IMR-90 (cell line): ENCODE results near the gene NUCB2. TPM values are rescaled to one million over a fixed set of nuclear protein-coding genes. Genes with fewer than 3 reads are reported as not detected.
A peak's percentile ranks its signal among the peaks of the same experiment; 100 is the strongest.

Experiments
- ATAC-seq: fragments of 200-7000 bp; cut with Tn5 transposase; 2 replicates; pipeline ENCODE4 v1.9.1; 2020; ENCODE audit warnings: low read depth, mild to moderate bottlenecking, moderate library complexity
- BruUV-seq: library from RNA; stranded (reverse); fragments of 400-500 nt; replicated peaks from 2 replicates; lab custom pipeline; 2021; lab: Mats Ljungman, UMichigan
- CTCF ChIA-PET: fragments of 300-600 bp; formaldehyde crosslinking; extraction: SDS; loops from one replicate; lab custom pipeline; 2021; ENCODE audit warnings: antibody characterized with exemption; lab: Yijun Ruan, JAX
- POLR2A ChIA-PET: fragments of 300-600 bp; sonication (Branson Sonifier 250); formaldehyde crosslinking; loops from one replicate; lab custom pipeline; 2022; ENCODE audit warnings: antibody characterized with exemption; ENCODE audit not compliant: unreplicated experiment; lab: Charles Lee
- DNase-seq: peaks from one replicate; pipeline ENCODE4 v3.0.0; 2013
- H2AFZ ChIP-seq: replicated peaks from 2 replicates; pipeline ENCODE3; 2013; ENCODE audit warnings: low read length, mild to moderate bottlenecking; ENCODE audit not compliant: poor library complexity
- H2AK5ac ChIP-seq: 2 replicates; pipeline ENCODE4 v1.6.1; 2013; ENCODE audit warnings: low read depth, low read length, inconsistent platforms
- H2AK9ac ChIP-seq: replicated peaks from 2 replicates; pipeline ENCODE3; 2013; ENCODE audit warnings: mild to moderate bottlenecking, low read depth, low read length, moderate library complexity; ENCODE audit not compliant: poor library complexity
- H2BK120ac ChIP-seq: 2 replicates; pipeline ENCODE4 v1.6.1; 2013; ENCODE audit warnings: low read depth, low read length, inconsistent platforms
- H2BK15ac ChIP-seq: 3 replicates; pipeline ENCODE4 v1.6.1; 2013; ENCODE audit warnings: low read depth, low read length, inconsistent platforms
- H2BK20ac ChIP-seq: 2 replicates; pipeline ENCODE4 v1.6.1; 2013; ENCODE audit warnings: low read depth, mild to moderate bottlenecking, inconsistent platforms, low read length, moderate library complexity
- H2BK5ac ChIP-seq: 2 replicates; pipeline ENCODE4 v1.6.1; 2013; ENCODE audit warnings: mild to moderate bottlenecking, low read depth, low read length, inconsistent platforms; ENCODE audit not compliant: poor library complexity, severe bottlenecking
- H3K14ac ChIP-seq: replicated peaks from 2 replicates; pipeline ENCODE4 v1.6.1; 2013; ENCODE audit warnings: low read depth, low read length, inconsistent platforms
- H3K18ac ChIP-seq: 2 replicates; pipeline ENCODE4 v1.6.1; 2013; ENCODE audit warnings: low read depth, low read length, control low read depth
- H3K23ac ChIP-seq: 2 replicates; pipeline ENCODE4 v1.6.1; 2013; ENCODE audit warnings: low read depth, low read length, inconsistent platforms
- H3K27ac ChIP-seq: 2 replicates; pipeline ENCODE4 v1.5.1; 2013; ENCODE audit warnings: mild to moderate bottlenecking, control low read depth, low read length; ENCODE audit not compliant: insufficient read depth
- H3K27me3 ChIP-seq: 2 replicates; pipeline ENCODE4 v1.6.1; 2013; ENCODE audit warnings: low read length; ENCODE audit not compliant: control insufficient read depth, insufficient read depth
- H3K36me3 ChIP-seq: 2 replicates; pipeline ENCODE4 v1.6.1; 2013; ENCODE audit warnings: low read length, mixed read lengths; ENCODE audit not compliant: control insufficient read depth, insufficient read depth
- H3K4ac ChIP-seq: 2 replicates; pipeline ENCODE4 v1.6.1; 2013; ENCODE audit warnings: low read depth, low read length, inconsistent platforms
- H3K4me1 ChIP-seq: 2 replicates; pipeline ENCODE4 v1.6.1; 2013; ENCODE audit warnings: low read length, mixed read lengths; ENCODE audit not compliant: control insufficient read depth, insufficient read depth
- H3K4me2 ChIP-seq: 2 replicates; pipeline ENCODE4 v1.6.1; 2013; ENCODE audit warnings: low read depth, mild to moderate bottlenecking, control low read depth, low read length, moderate library complexity
- H3K4me3 ChIP-seq: 2 replicates; pipeline ENCODE4 v1.5.1; 2013; ENCODE audit warnings: low read depth, mild to moderate bottlenecking, control low read depth, low read length, moderate library complexity; ENCODE audit not compliant: insufficient read depth
- H3K56ac ChIP-seq: 2 replicates; pipeline ENCODE4 v1.6.1; 2013; ENCODE audit warnings: low read length, inconsistent platforms; ENCODE audit not compliant: insufficient read depth; ENCODE audit errors: extremely low read depth
- H3K79me1 ChIP-seq, 2 experiments: 2 replicates each; pipeline ENCODE4 v1.6.1; 2013; ENCODE audit warnings: low read length in 2 of 2, inconsistent platforms in 1 of 2, low read depth in 1 of 2
- H3K9ac ChIP-seq: 2 replicates; pipeline ENCODE4 v1.6.1; 2013; ENCODE audit warnings: low read depth, low read length, control low read depth
- H3K9me1 ChIP-seq: 2 replicates; pipeline ENCODE4 v1.6.1; 2013; ENCODE audit warnings: low read length, inconsistent platforms; ENCODE audit not compliant: insufficient read depth
- H3K9me3 ChIP-seq: 2 replicates; pipeline ENCODE4 v1.6.1; 2013; ENCODE audit warnings: low read length; ENCODE audit not compliant: control insufficient read depth, insufficient read depth
- H4K20me1 ChIP-seq: 2 replicates; pipeline ENCODE4 v1.6.1; 2013; ENCODE audit warnings: low read length, inconsistent platforms; ENCODE audit not compliant: insufficient read depth
- H4K5ac ChIP-seq: 2 replicates; pipeline ENCODE4 v1.6.1; 2013; ENCODE audit warnings: mild to moderate bottlenecking, low read depth, low read length, control low read depth
- H4K8ac ChIP-seq, 2 experiments: 2 replicates each; pipeline ENCODE4 v1.6.1; 2013; ENCODE audit warnings: low read depth in 2 of 2, low read length in 2 of 2, control low read depth in 1 of 2, inconsistent platforms in 1 of 2
- H4K91ac ChIP-seq: 2 replicates; pipeline ENCODE4 v1.6.1; 2013; ENCODE audit warnings: low read depth, low read length, inconsistent platforms; ENCODE audit not compliant: insufficient read depth
- BHLHE40 ChIP-seq: fragments of 150-350 bp; IDR thresholded peaks from 2 replicates; pipeline ENCODE4 v1.6.1; 2016; ENCODE audit warnings: mild to moderate bottlenecking, low read depth, low read length
- CEBPB ChIP-seq: IDR thresholded peaks from 2 replicates; pipeline ENCODE4 v1.6.1; 2012; ENCODE audit warnings: low read depth, low read length, improper control_type of control experiment
- CHD1 ChIP-seq: IDR thresholded peaks from 2 replicates; pipeline ENCODE4 v1.6.1; 2012; ENCODE audit warnings: low read depth, low read length, improper control_type of control experiment
- ELK1 ChIP-seq: fragments of 150-350 bp; IDR thresholded peaks from 2 replicates; pipeline ENCODE4 v1.6.1; 2016; ENCODE audit warnings: low read depth, mild to moderate bottlenecking, low read length, moderate library complexity, borderline replicate concordance
- FOS ChIP-seq: fragments of 150-350 bp; IDR thresholded peaks from 2 replicates; pipeline ENCODE4 v1.6.1; 2016; ENCODE audit warnings: low read depth, low read length
- MAFK ChIP-seq: IDR thresholded peaks from 2 replicates; pipeline ENCODE4 v1.6.1; 2012; ENCODE audit warnings: low read depth, low read length, improper control_type of control experiment
- MAZ ChIP-seq: IDR thresholded peaks from 2 replicates; pipeline ENCODE4 v1.6.1; 2012; ENCODE audit warnings: low read depth, mild to moderate bottlenecking, low read length, improper control_type of control experiment, moderate library complexity, borderline replicate concordance
- MXI1 ChIP-seq: IDR thresholded peaks from 2 replicates; pipeline ENCODE4 v1.6.1; 2012; ENCODE audit warnings: low read depth, mild to moderate bottlenecking, low read length, moderate library complexity, borderline replicate concordance
- NFE2L2 ChIP-seq: fragments of 150-350 bp; IDR thresholded peaks from 2 replicates; pipeline ENCODE4 v1.6.1; 2016; ENCODE audit warnings: low read depth, mild to moderate bottlenecking, low read length
- POLR2A ChIP-seq: IDR thresholded peaks from 2 replicates; pipeline ENCODE4 v1.6.1; 2012; ENCODE audit warnings: mild to moderate bottlenecking, low read depth, low read length
- RAD21 ChIP-seq: IDR thresholded peaks from 2 replicates; pipeline ENCODE4 v1.6.1; 2012; ENCODE audit warnings: low read length, improper control_type of control experiment
- RCOR1 ChIP-seq: IDR thresholded peaks from 2 replicates; pipeline ENCODE4 v1.6.1; 2012; ENCODE audit warnings: mild to moderate bottlenecking, low read length, improper control_type of control experiment; ENCODE audit not compliant: insufficient replicate concordance
- RFX5 ChIP-seq: IDR thresholded peaks from 2 replicates; pipeline ENCODE4 v1.8.0; 2012; ENCODE audit warnings: low read depth, mild to moderate bottlenecking, low read length, moderate library complexity
- SMC3 ChIP-seq: fragments of 150-350 bp; IDR thresholded peaks from 2 replicates; pipeline ENCODE4 v1.6.1; 2016; ENCODE audit warnings: low read depth, mild to moderate bottlenecking, antibody characterized with exemption, low read length, moderate library complexity
- WGBS, 2 experiments: methylation state at CpG; one replicate each; pipeline versions ENCODE4 v1.1.5 to v1.1.7; 2013; ENCODE audit warnings: missing lambda C conversion rate in 2 of 2; ENCODE audit not compliant: insufficient read length in 1 of 2; ENCODE audit errors: extremely low coverage in 2 of 2; 5-methylcytosine and 5-hydroxymethylcytosine counted together
- dilution Hi-C: fragments of 300-500 bp; cut with HindIII; formaldehyde crosslinking; loops from one replicate; pipeline ENCODE4 v1.14.3; 2018; ENCODE audit warnings: low sequenced_read_pairs; ENCODE audit not compliant: unreplicated experiment
- in situ Hi-C: fragments of 300-500 bp; cut with MboI; formaldehyde crosslinking; loops from 3 replicates; pipeline ENCODE4 v1.14.3; 2019; ENCODE audit warnings: low sequenced_read_pairs, inconsistent platforms, mixed read lengths
- intact Hi-C: fragments of 100-400 bp; cut with micrococcal nuclease; formaldehyde crosslinking; loops from 2 replicates; pipeline ENCODE4 v1.10.0; 2022
- polyA plus RNA-seq, 3 experiments: library from polyadenylated mRNA; depleted of rRNA; stranded (reverse); fragments of >200 nt; gene quantifications; 2 replicates each; pipeline ENCODE4 v1.2.3, GENCODE V29; 2012; ENCODE audit warnings: low replicate concordance in 1 of 3
- total RNA-seq: library from RNA; depleted of rRNA; stranded (reverse); fragments of >200 nt; gene quantifications from 2 replicates; pipeline ENCODE4 v1.2.3, GENCODE V29; 2012
- TF ChIP-seq, protein P1 (sequence below): conservative IDR thresholded peaks from 2 replicates; pipeline ENCODE4 v1.5.1; 2012; ENCODE audit warnings: mild to moderate bottlenecking, low read depth, low read length, improper control_type of control experiment
- TF ChIP-seq, protein P2 (sequence below): fragments of 150-350 bp; IDR thresholded peaks from 2 replicates; pipeline ENCODE4 v1.6.1; 2017; ENCODE audit warnings: mild to moderate bottlenecking, antibody characterized with exemption, low read length, low read depth

Gene NUCB2
- total and polyA plus RNA-seq, 2 of the 4 experiments (the other 2 are of a cell fraction): 52.7 to 55.4 TPM

GRCh38 chr11:17280494-17281127, 4.1 kb downstream of the NUCB2 start:
- CTCF ChIA-PET: no interaction called here
- Histone ChIP-seq H2AFZ (no peak overlapping the region), H3K56ac (no peak overlapping the region), H3K23ac (peak overlapping the region; percentile 2; the same call in 1 of the 2 replicates), H2BK20ac (no peak overlapping the region), H3K36me3 (no peaks in the 10 kb centered on the region), H3K9ac (no peak overlapping the region), H3K4ac (no peak overlapping the region), H4K8ac (peak overlapping the region in 1 of 2 experiments; percentile 55; a peak in 2 of 4 replicates), H3K9me1 (no peaks in the 10 kb centered on the region), H3K79me1 (peaks cover 16 to 28% of the 10 kb centered on the region in 2 experiments), H2BK120ac (no peak overlapping the region), H3K27me3 (no peaks in the 10 kb centered on the region), H2BK15ac (no peak overlapping the region), H3K18ac (no peak overlapping the region), H3K9me3 (no peaks in the 10 kb centered on the region), H2AK5ac (no peak overlapping the region), H3K4me1 (peaks cover 2% of the 10 kb centered on the region; the same call in 1 of the 2 replicates), H3K27ac (no peak overlapping the region; the same call in 1 of the 2 replicates), H4K20me1 (no peaks in the 10 kb centered on the region), H3K4me3 (no peak overlapping the region), H4K91ac (no peak overlapping the region), H3K4me2 (no peak overlapping the region), H2AK9ac (no peak overlapping the region), H2BK5ac (no peak overlapping the region), H4K5ac (no peak overlapping the region), H3K14ac (0 out of 2 replicates have a peak overlapping the region, but pooled peaks have one; percentile 13)
- no TSS peak for BruUV-seq
- intact Hi-C loops (no loop called here), dilution Hi-C loops (no loop called here), in situ Hi-C loops (no loop called here)
- ATAC-seq (no peak), DNase-seq (peak; percentile 21)
- no CpG with 5 or more reads among the region's 9 CpGs for WGBS, 2 experiments
- POLR2A ChIA-PET: no interaction called here
- TF ChIP-seq FOS (no peak), RAD21 (no peak), CEBPB (no peak), BHLHE40 (no peak), RCOR1 (no peak), POLR2A (no peak), NFE2L2 (no peak), SMC3 (no peak), ELK1 (no peak), MXI1 (no peak), CHD1 (no peak), MAFK (no peak), RFX5 (no peak), MAZ (no peak)
- TF ChIP-seq, protein P1, sequence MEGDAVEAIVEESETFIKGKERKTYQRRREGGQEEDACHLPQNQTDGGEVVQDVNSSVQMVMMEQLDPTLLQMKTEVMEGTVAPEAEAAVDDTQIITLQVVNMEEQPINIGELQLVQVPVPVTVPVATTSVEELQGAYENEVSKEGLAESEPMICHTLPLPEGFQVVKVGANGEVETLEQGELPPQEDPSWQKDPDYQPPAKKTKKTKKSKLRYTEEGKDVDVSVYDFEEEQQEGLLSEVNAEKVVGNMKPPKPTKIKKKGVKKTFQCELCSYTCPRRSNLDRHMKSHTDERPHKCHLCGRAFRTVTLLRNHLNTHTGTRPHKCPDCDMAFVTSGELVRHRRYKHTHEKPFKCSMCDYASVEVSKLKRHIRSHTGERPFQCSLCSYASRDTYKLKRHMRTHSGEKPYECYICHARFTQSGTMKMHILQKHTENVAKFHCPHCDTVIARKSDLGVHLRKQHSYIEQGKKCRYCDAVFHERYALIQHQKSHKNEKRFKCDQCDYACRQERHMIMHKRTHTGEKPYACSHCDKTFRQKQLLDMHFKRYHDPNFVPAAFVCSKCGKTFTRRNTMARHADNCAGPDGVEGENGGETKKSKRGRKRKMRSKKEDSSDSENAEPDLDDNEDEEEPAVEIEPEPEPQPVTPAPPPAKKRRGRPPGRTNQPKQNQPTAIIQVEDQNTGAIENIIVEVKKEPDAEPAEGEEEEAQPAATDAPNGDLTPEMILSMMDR: no peak
- TF ChIP-seq, protein P2, sequence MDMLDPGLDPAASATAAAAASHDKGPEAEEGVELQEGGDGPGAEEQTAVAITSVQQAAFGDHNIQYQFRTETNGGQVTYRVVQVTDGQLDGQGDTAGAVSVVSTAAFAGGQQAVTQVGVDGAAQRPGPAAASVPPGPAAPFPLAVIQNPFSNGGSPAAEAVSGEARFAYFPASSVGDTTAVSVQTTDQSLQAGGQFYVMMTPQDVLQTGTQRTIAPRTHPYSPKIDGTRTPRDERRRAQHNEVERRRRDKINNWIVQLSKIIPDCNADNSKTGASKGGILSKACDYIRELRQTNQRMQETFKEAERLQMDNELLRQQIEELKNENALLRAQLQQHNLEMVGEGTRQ: no peak
